ENCODE results near the gene UQCRC1.

The UQCRC1 gene

GRCh38 chr3:48633256-48633655, 23.8 kb upstream of the UQCRC1 start:
- no peak for DNase-seq (ENCODE audit: low spot score)

GRCh38 chr3:48631516-48632448, 22.3 kb upstream of the UQCRC1 start:
- no peak for DNase-seq (ENCODE audit: low spot score)

- no peak for DNase-seq (ENCODE audit: low spot score)
These were observed 21.4 kb upstream of the UQCRC1 start for GRCh38 chr3:48630833-48631232.

- no peak for DNase-seq (ENCODE audit: low spot score)
These were observed 21.0 kb upstream of the UQCRC1 start for GRCh38 chr3:48630407-48630806.

GRCh38 chr3:48629894-48630293, 20.4 kb upstream of the UQCRC1 start:
- DNase-seq (ENCODE audit: low spot score), result no peak

- DNase-seq (ENCODE audit: low spot score), result no peak
These were observed 19.0 kb upstream of the UQCRC1 start for GRCh38 chr3:48628277-48629017.

GRCh38 chr3:48625600-48625999, 16.2 kb upstream of the UQCRC1 start:
- DNase-seq (ENCODE audit: low spot score), result no peak

- no peak for DNase-seq (ENCODE audit: low spot score)
These were observed 15.3 kb upstream of the UQCRC1 start for GRCh38 chr3:48624767-48625166.

- DNase-seq (ENCODE audit: low spot score), result no peak
These were observed 14.6 kb upstream of the UQCRC1 start for GRCh38 chr3:48623851-48624547.

- DNase-seq (ENCODE audit: low spot score), result no peak
These were observed 12.0 kb upstream of the UQCRC1 start, which contains the start of gene TMEM89 for GRCh38 chr3:48621461-48621869. Gene TMEM89, minus strand, starts transcription at chr3:48621769. Its CDS starts 13 bp downstream, at chr3:48621756.

- no peak for DNase-seq (ENCODE audit: low spot score)
These were observed 10.4 kb upstream of the UQCRC1 start for GRCh38 chr3:48619541-48620524.

GRCh38 chr3:48617559-48617958, 8.1 kb upstream of the UQCRC1 start:
- no peak for DNase-seq (ENCODE audit: low spot score)

- no peak for DNase-seq (ENCODE audit: low spot score)
These were observed 4.6 kb upstream of the UQCRC1 start for GRCh38 chr3:48614044-48614443.

- DNase-seq (ENCODE audit: low spot score), result no peak
These were observed 2.9 kb upstream of the UQCRC1 start for GRCh38 chr3:48612309-48612708.

GRCh38 chr3:48607519-48607918, 1.9 kb downstream of the UQCRC1 start:
- DNase-seq (ENCODE audit: low spot score), result no peak

- no peak for DNase-seq (ENCODE audit: low spot score)
These were observed 7.8 kb downstream of the UQCRC1 start for GRCh38 chr3:48601622-48601994.

GRCh38 chr3:48600711-48601621, 8.5 kb downstream of the UQCRC1 start:
- no peak for DNase-seq (ENCODE audit: low spot score)

- DNase-seq (ENCODE audit: low spot score), result no peak
These were observed 9.7 kb downstream of the UQCRC1 start for GRCh38 chr3:48599509-48600285.

- DNase-seq (ENCODE audit: low spot score), result no peak
These were observed 10.4 kb downstream of the UQCRC1 start for GRCh38 chr3:48599077-48599501.
